Measurements from ENCODE around the gene SBF2. TPM values are rescaled to one million over a fixed set of nuclear protein-coding genes. Genes with fewer than 3 reads are reported as not detected.
"Not testable (repeated sequence)": the region's sequence is repeated elsewhere in the genome, so short reads cannot be mapped to it uniquely, and the experiment has no call there.

SBF2 gene
- total RNA-seq, 4 donors from 2014 or later = 52.8 to 87.9 (median 62.4) TPM

DNA sequence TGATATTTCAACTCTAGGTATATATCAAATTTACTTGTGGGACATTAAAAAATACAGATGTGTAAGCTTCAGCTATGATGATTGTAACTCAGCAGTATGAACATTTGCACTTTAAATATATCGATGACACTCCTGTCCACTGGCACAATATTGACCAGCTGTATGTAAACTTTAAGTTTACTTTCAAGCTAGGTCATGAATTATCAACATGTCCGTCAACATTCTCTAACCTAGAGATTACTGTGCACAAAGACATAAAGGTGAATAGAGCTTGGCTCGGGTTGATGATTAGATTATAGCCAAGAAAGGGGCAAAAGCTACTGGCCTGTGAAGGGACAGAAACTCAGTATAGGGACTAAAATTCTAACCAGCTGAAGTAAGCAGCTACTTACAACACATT, 343.6 kb downstream of the SBF2 start:
- no peak for ATAC-seq
- Histone ChIP-seq H3K4me1 (peaks cover 0 to 6% (median 0%) of the 10 kb centered on the region in 3 donors), H3K27ac (no peak overlapping the region), H3K27me3 (no peaks in the 10 kb centered on the region), H3K4me3 (no peak overlapping the region), H3K36me3 (peaks cover 0 to 14% of the 10 kb centered on the region in 2 donors), H3K9me3 (no peaks in the 10 kb centered on the region)
- 88 to 100% methylated on average over 3 of the region's 3 CpGs for WGBS, 2 donors (ENCODE audit: low coverage in 1 of 2)
- TF ChIP-seq, protein P1, sequence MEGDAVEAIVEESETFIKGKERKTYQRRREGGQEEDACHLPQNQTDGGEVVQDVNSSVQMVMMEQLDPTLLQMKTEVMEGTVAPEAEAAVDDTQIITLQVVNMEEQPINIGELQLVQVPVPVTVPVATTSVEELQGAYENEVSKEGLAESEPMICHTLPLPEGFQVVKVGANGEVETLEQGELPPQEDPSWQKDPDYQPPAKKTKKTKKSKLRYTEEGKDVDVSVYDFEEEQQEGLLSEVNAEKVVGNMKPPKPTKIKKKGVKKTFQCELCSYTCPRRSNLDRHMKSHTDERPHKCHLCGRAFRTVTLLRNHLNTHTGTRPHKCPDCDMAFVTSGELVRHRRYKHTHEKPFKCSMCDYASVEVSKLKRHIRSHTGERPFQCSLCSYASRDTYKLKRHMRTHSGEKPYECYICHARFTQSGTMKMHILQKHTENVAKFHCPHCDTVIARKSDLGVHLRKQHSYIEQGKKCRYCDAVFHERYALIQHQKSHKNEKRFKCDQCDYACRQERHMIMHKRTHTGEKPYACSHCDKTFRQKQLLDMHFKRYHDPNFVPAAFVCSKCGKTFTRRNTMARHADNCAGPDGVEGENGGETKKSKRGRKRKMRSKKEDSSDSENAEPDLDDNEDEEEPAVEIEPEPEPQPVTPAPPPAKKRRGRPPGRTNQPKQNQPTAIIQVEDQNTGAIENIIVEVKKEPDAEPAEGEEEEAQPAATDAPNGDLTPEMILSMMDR (IDR thresholded peaks at IDR 0.05) = no peak

- H3K27me3 ChIP-seq = no peaks in the 10 kb centered on the region
- ATAC-seq = no peak
- H3K4me1 ChIP-seq = peaks cover 0 to 6% (median 0%) of the 10 kb centered on the region in 3 donors
- H3K9me3 ChIP-seq = no peaks in the 10 kb centered on the region
- no peak overlapping the region for H3K27ac ChIP-seq
- 78 to 94% methylated on average over 6 to 7 of the region's 7 CpGs for WGBS, 2 donors (ENCODE audit: low coverage in 1 of 2)
- no peak for TF ChIP-seq POLR2A (IDR thresholded peaks at IDR 0.05)
- TF ChIP-seq EP300 (IDR thresholded peaks at IDR 0.05) = no peak
- no peak for TF ChIP-seq POLR2AphosphoS5 (IDR thresholded peaks at IDR 0.05)
- TF ChIP-seq, protein P1 (IDR thresholded peaks at IDR 0.05) = no peak
- H3K4me3 ChIP-seq = no peak overlapping the region
- H3K36me3 ChIP-seq = peaks cover 0 to 14% of the 10 kb centered on the region in 2 donors
These were observed 346.7 kb downstream of the SBF2 start for GRCh38 chr11:9947231-9947864.

- 75 to 94% methylated on average over 1 of the region's 1 CpG for WGBS, 2 donors (ENCODE audit: low coverage in 1 of 2)
- H3K36me3 ChIP-seq = peaks cover 0 to 14% of the 10 kb centered on the region in 2 donors
- H3K27me3 ChIP-seq, ATAC-seq, H3K27ac ChIP-seq, H3K4me3 ChIP-seq, H3K9me3 ChIP-seq, H3K4me1 ChIP-seq: not testable (repeated sequence)
These were observed 348.3 kb downstream of the SBF2 start for GRCh38 chr11:9945680-9946079.

- ATAC-seq = peak; percentile 95
- 57 to 58% methylated on average over 2 to 3 of the region's 3 CpGs for WGBS, 2 donors (ENCODE audit: low coverage in 1 of 2)
These were observed 350.5 kb downstream of the SBF2 start for GRCh38 chr11:9943386-9944110.

GRCh38 chr11:9941991-9942390, 352.0 kb downstream of the SBF2 start:
- no peak for ATAC-seq
- Histone ChIP-seq H3K27ac (peak overlapping the region in 1 of 4 donors; percentile 22), H3K36me3 (peaks cover 0 to 9% of the 10 kb centered on the region in 2 donors), H3K27me3 (no peaks in the 10 kb centered on the region), H3K4me3 (no peak overlapping the region), H3K9me3 (no peaks in the 10 kb centered on the region), H3K4me1 (no peaks in the 10 kb centered on the region)
- TF ChIP-seq POLR2A (IDR thresholded peaks at IDR 0.05) (no peak), POLR2AphosphoS5 (IDR thresholded peaks at IDR 0.05) (no peak), EP300 (IDR thresholded peaks at IDR 0.05) (no peak)
- TF ChIP-seq, protein P1 (IDR thresholded peaks at IDR 0.05) = no peak
- WGBS, 2 donors (ENCODE audit: low coverage in 1 of 2) = 94 to 97% methylated on average over 4 to 5 of the region's 5 CpGs

More at GRCh38 chr11:9943386-9944110, 350.5 kb downstream of the SBF2 start:
- Histone ChIP-seq H3K4me3 (no peak overlapping the region), H3K4me1 (no peaks in the 10 kb centered on the region), H3K36me3 (peaks cover 0 to 14% of the 10 kb centered on the region in 2 donors), H3K9me3 (no peaks in the 10 kb centered on the region), H3K27me3 (no peaks in the 10 kb centered on the region), H3K27ac (peak overlapping the region in 3 of 4 donors; percentile 33 to 75 (median 34))
- TF ChIP-seq, protein P1 (IDR thresholded peaks at IDR 0.05) = no peak
- TF ChIP-seq POLR2AphosphoS5 (IDR thresholded peaks at IDR 0.05) = peak; percentile 88

GRCh38 chr11:9939150-9939549, 354.9 kb downstream of the SBF2 start:
- H3K27me3 ChIP-seq, H3K9me3 ChIP-seq, H3K4me3 ChIP-seq, H3K27ac ChIP-seq, H3K4me1 ChIP-seq, H3K36me3 ChIP-seq, ATAC-seq: not testable (repeated sequence)
- 91 to 94% methylated on average over 5 to 10 of the region's 11 CpGs for WGBS, 2 donors (ENCODE audit: low coverage in 1 of 2)

Measured in gastroesophageal sphincter (tissue), 4 donors.